ENCODE data around the gene YOD1.

GRCh38 chr1:207010726-207011125 is 40.3 kb downstream of the YOD1 start:
- TF ChIP-seq CTCF (conservative IDR thresholded peaks at IDR 0.05) (no peak), EZH2 (IDR thresholded peaks at IDR 0.05; ENCODE audit: low read depth) (no peak)

Measured in PC-9 (cell line).